H1 (cell line): ENCODE data around the gene DDR1. TPM values are rescaled to one million over a fixed set of nuclear protein-coding genes. Genes with fewer than 3 reads are reported as not detected.

Experiments used
- CTCF ChIA-PET: fragments of 300-600 bp; sonication (Branson Sonifier 250); formaldehyde crosslinking; loops from one replicate; lab custom pipeline; 2021; ENCODE audit not compliant: partially characterized antibody; lab: Charles Lee
- POLR2A ChIA-PET: fragments of 300-600 bp; sonication (Branson Sonifier 250); formaldehyde crosslinking; loops from one replicate; lab custom pipeline; 2021; ENCODE audit warnings: inconsistent platforms; ENCODE audit not compliant: partially characterized antibody; lab: Charles Lee
- DNase-seq, 2 experiments: peaks; one replicate each; pipeline versions ENCODE4 v3.0.0 to v3.0.0-alpha.2; 2010 to 2022; ENCODE audit warnings: low spot score in 2 of 2, low read depth in 1 of 2, mixed read lengths in 1 of 2
- FAIRE-seq: peaks from 2 replicates; lab custom pipeline; 2011; peaks lifted over from hg19 to GRCh38; lab: Jason Lieb, UNC
- H2AFZ ChIP-seq: 2 replicates; pipeline ENCODE4 v1.8.1; 2012; ENCODE audit warnings: low read length, inconsistent platforms
- H2AK5ac ChIP-seq: 2 replicates; pipeline ENCODE4 v1.6.1; 2013; ENCODE audit warnings: low read depth, low read length
- H2BK120ac ChIP-seq: replicated peaks from 2 replicates; pipeline ENCODE3; 2013; ENCODE audit warnings: low read depth, low read length, inconsistent platforms
- H2BK12ac ChIP-seq: 2 replicates; pipeline ENCODE4 v1.6.1; 2013; ENCODE audit warnings: low read depth, low read length
- H2BK15ac ChIP-seq: 2 replicates; pipeline ENCODE4 v1.6.1; 2013; ENCODE audit warnings: low read length
- H2BK20ac ChIP-seq: 2 replicates; pipeline ENCODE4 v1.6.1; 2013; ENCODE audit warnings: low read length
- H2BK5ac ChIP-seq: 2 replicates; pipeline ENCODE4 v1.6.1; 2013; ENCODE audit warnings: low read depth, low read length
- H3K14ac ChIP-seq: 2 replicates; pipeline ENCODE4 v1.6.1; 2013; ENCODE audit warnings: inconsistent platforms; ENCODE audit not compliant: insufficient read length
- H3K18ac ChIP-seq: 2 replicates; pipeline ENCODE4 v1.6.1; 2013; ENCODE audit warnings: low read length; ENCODE audit errors: extremely low read depth
- H3K23ac ChIP-seq: 2 replicates; pipeline ENCODE4 v1.6.1; 2013; ENCODE audit warnings: inconsistent platforms; ENCODE audit not compliant: insufficient read length
- H3K23me2 ChIP-seq: 2 replicates; pipeline ENCODE4 v1.6.1; 2013; ENCODE audit warnings: low read depth, low read length
- H3K27ac ChIP-seq: 2 replicates; pipeline ENCODE4 v1.6.1; 2011; ENCODE audit warnings: low read depth, low read length, inconsistent platforms
- H3K27me3 ChIP-seq, 4 experiments: replicated peaks in 1 of 4; 1 replicate in 1 of 4; 2 replicates in 3 of 4; pipeline versions ENCODE4 v1.6.1 to v1.8.1; 2011 to 2013; ENCODE audit warnings: low read length in 3 of 4, mild to moderate bottlenecking in 3 of 4, inconsistent platforms in 2 of 4, mixed read lengths in 2 of 4, moderate library complexity in 1 of 4; ENCODE audit not compliant: control insufficient read depth in 3 of 4, insufficient read depth in 3 of 4; ENCODE audit errors: extremely low read depth in 1 of 4
- H3K36me3 ChIP-seq, 4 experiments: 2 replicates each; pipeline versions ENCODE4 v1.6.1 to v1.8.1; 2011 to 2013; ENCODE audit warnings: mild to moderate bottlenecking in 4 of 4, low read length in 3 of 4, moderate library complexity in 2 of 4, control low read depth in 1 of 4, inconsistent platforms in 1 of 4; ENCODE audit not compliant: insufficient read depth in 4 of 4, control insufficient read depth in 2 of 4
- H3K4ac ChIP-seq: replicated peaks from 2 replicates; pipeline ENCODE3; 2013; ENCODE audit warnings: low read length, low read depth, mixed read lengths, inconsistent platforms; ENCODE audit not compliant: insufficient read length
- H3K4me1 ChIP-seq, 4 experiments: replicated peaks in 1 of 4; 1 replicate in 1 of 4; 2 replicates in 3 of 4; pipeline versions ENCODE4 v1.6.1 to v1.8.1; 2011 to 2013; ENCODE audit warnings: low read length in 3 of 4, inconsistent platforms in 2 of 4, mixed read lengths in 1 of 4; ENCODE audit not compliant: insufficient read depth in 4 of 4, control insufficient read depth in 3 of 4
- H3K4me2 ChIP-seq, 2 experiments: 2 replicates each; pipeline versions ENCODE4 v1.6.1 to v1.8.1; 2011 to 2013; ENCODE audit warnings: low read depth in 2 of 2, low read length in 2 of 2, control low read depth in 1 of 2, inconsistent platforms in 1 of 2, mild to moderate bottlenecking in 1 of 2; ENCODE audit not compliant: insufficient read depth in 1 of 2
- H3K4me3 ChIP-seq, 4 experiments: fragments of 200-600, 300-600 bp in 1 of 4; sonication (generic), shearing (Covaris generic), sonication (Bioruptor Twin) in 1 of 4; 2 replicates each; pipeline versions ENCODE4 v1.5.1 to v1.8.1; 2011 to 2016; ENCODE audit warnings: low read length in 4 of 4, low read depth in 3 of 4, control low read depth in 2 of 4, inconsistent platforms in 2 of 4, mild to moderate bottlenecking in 2 of 4, mixed read lengths in 1 of 4, moderate library complexity in 1 of 4; ENCODE audit not compliant: insufficient read depth in 2 of 4; ENCODE audit errors: extremely low read depth in 1 of 4
- H3K56ac ChIP-seq: replicated peaks from 2 replicates; pipeline ENCODE3; 2013; ENCODE audit warnings: low read depth, mild to moderate bottlenecking, mixed read lengths, low read length, inconsistent platforms; ENCODE audit not compliant: insufficient read length
- H3K79me1 ChIP-seq: 2 replicates; pipeline ENCODE4 v1.6.1; 2013; ENCODE audit warnings: low read depth, low read length, control low read depth
- H3K79me2 ChIP-seq, 2 experiments: 2 replicates each; pipeline versions ENCODE4 v1.6.1 to v1.8.1; 2012 to 2013; ENCODE audit warnings: low read length in 2 of 2, mild to moderate bottlenecking in 2 of 2, inconsistent platforms in 1 of 2; ENCODE audit not compliant: insufficient read depth in 2 of 2, control insufficient read depth in 1 of 2
- H3K9ac ChIP-seq, 4 experiments: replicated peaks in 1 of 4; 1 replicate in 1 of 4; 2 replicates in 3 of 4; pipeline versions ENCODE4 v1.6.1 to v1.8.1; 2011 to 2013; ENCODE audit warnings: low read depth in 3 of 4, low read length in 3 of 4, control low read depth in 2 of 4, mild to moderate bottlenecking in 2 of 4, moderate library complexity in 2 of 4, inconsistent platforms in 1 of 4; ENCODE audit errors: extremely low read depth in 1 of 4
- H3K9me3 ChIP-seq, 2 experiments: 2 replicates each; pipeline versions ENCODE4 v1.6.1 to v1.8.1; 2012 to 2013; ENCODE audit warnings: mild to moderate bottlenecking in 2 of 2, moderate library complexity in 2 of 2, control low read depth in 1 of 2, inconsistent platforms in 1 of 2, low read depth in 1 of 2, low read length in 1 of 2, mixed read lengths in 1 of 2; ENCODE audit not compliant: insufficient read depth in 2 of 2
- H4K20me1 ChIP-seq, 2 experiments: replicated peaks in 1 of 2; 2 replicates each; pipeline versions ENCODE3 to v1.8.1; 2011 to 2013; ENCODE audit warnings: inconsistent platforms in 2 of 2, low read length in 2 of 2, mild to moderate bottlenecking in 1 of 2; ENCODE audit not compliant: insufficient read depth in 2 of 2, control insufficient read depth in 1 of 2
- H4K5ac ChIP-seq: 2 replicates; pipeline ENCODE4 v1.6.1; 2013; ENCODE audit warnings: low read length, low read depth, mixed read lengths, inconsistent platforms; ENCODE audit not compliant: insufficient read length
- H4K8ac ChIP-seq: 2 replicates; pipeline ENCODE4 v1.8.0; 2013; ENCODE audit warnings: mild to moderate bottlenecking, moderate library complexity, low read length, inconsistent platforms; ENCODE audit not compliant: insufficient read depth; ENCODE audit errors: extremely low read depth
- H4K91ac ChIP-seq: replicated peaks from 2 replicates; pipeline ENCODE3; 2013; ENCODE audit warnings: low read length, mixed read lengths, inconsistent platforms; ENCODE audit not compliant: insufficient read length
- WGBS, 2 experiments: shearing (Covaris generic) in 1 of 2; methylation state at CpG; one replicate each; pipeline versions ENCODE4 v1.1.6 to v1.1.7; 2013 to 2015; ENCODE audit warnings: low lambda C conversion rate in 2 of 2, mixed read lengths in 2 of 2, inconsistent platforms in 1 of 2, low coverage in 1 of 2, missing lambda C conversion rate in 1 of 2; ENCODE audit not compliant: insufficient replicate concordance in 2 of 2, insufficient coverage in 1 of 2, insufficient read length in 1 of 2; ENCODE audit errors: extremely low coverage in 1 of 2, missing lambda C conversion rate in 1 of 2; 5-methylcytosine and 5-hydroxymethylcytosine counted together
- polyA plus RNA-seq, 7 experiments: library from polyadenylated mRNA; depleted of rRNA in 3 of 7; stranded (reverse) in 5 of 7; unstranded in 2 of 7; fragments of >200 nt in 5 of 7; fragments of 200-250 nt in 2 of 7; gene quantifications; 1 replicate in 5 of 7; 2 replicates in 1 of 7; 4 replicates in 1 of 7; pipeline versions ENCODE4 v1.2.1 to v1.2.3, GENCODE V29; 2011 to 2013; ENCODE audit warnings: missing spikeins in 2 of 7, mixed read lengths in 2 of 7
- total RNA-seq: library from RNA; stranded (reverse); fragmentation: NEBNext Ultra II Directional; extraction: Animal tissue kit (Norgen Biotek cat#: 25700); gene quantifications from 2 replicates; pipeline ENCODE4 v1.2.1, GENCODE V29; 2021

DDR1 gene
- total and polyA plus RNA-seq, 2 of the 8 experiments (the other 6 are each of a cell fraction or from before 2014, with no cell fraction given) = 99.4 to 181 TPM

- Histone ChIP-seq H4K5ac (no peak overlapping the region), H2BK20ac (no peak overlapping the region), H3K27ac (no peak overlapping the region), H3K9me3 (peaks cover 8 to 13% of the 10 kb centered on the region in 2 experiments), H3K79me2 (0 out of 4 replicates have a peak, but pooled peaks cover 0 to 2% of the 10 kb centered on the region in 2 experiments), H3K79me1 (no peaks in the 10 kb centered on the region), H3K4ac (no peak overlapping the region), H2BK120ac (no peak overlapping the region), H2AK5ac (no peak overlapping the region; the same call in 1 of the 2 replicates), H3K14ac (no peak overlapping the region), H3K9ac (no peak overlapping the region), H3K4me3 (no peak overlapping the region), H2BK15ac (no peak overlapping the region), H3K4me2 (no peak overlapping the region), H2BK5ac (no peak overlapping the region), H3K18ac (no peak overlapping the region), H3K27me3 (no peaks in the 10 kb centered on the region), H2AFZ (no peak overlapping the region), H4K91ac (no peak overlapping the region), H4K20me1 (no peaks in the 10 kb centered on the region), H3K36me3 (peaks cover 3 to 48% (median 23%) of the 10 kb centered on the region in 4 experiments; a peak in 6 of 8 replicates), H2BK12ac (0 out of 2 replicates have a peak overlapping the region, but pooled peaks have one; percentile 89), H3K23ac (no peak overlapping the region), H3K23me2 (no peaks in the 10 kb centered on the region), H3K56ac (no peak overlapping the region), H3K4me1 (peaks cover 0 to 5% (median under 1%) of the 10 kb centered on the region in 4 experiments; a peak in 1 of 7 replicates), H4K8ac (no peak overlapping the region)
- CTCF ChIA-PET = interaction anchor here (0.6 to 23.9 kb wide), 4 partner anchors 11 to 323 kb away, joined by 3 to 610 read pairs (median 112); partner anchors contain the start of gene DDR1
- no peak for DNase-seq
- WGBS, 2 experiments = 94 to 100% methylated on average over 1 to 6 of the region's 6 CpGs
- FAIRE-seq = no peak
- POLR2A ChIA-PET = interaction anchor here (1.0 to 27.8 kb wide), 7 partner anchors 5 to 116 kb away, joined by 3 to 452 read pairs (median 7); partner anchors contain the start of gene DDR1
These were observed 46.9 kb upstream of the DDR1 start for GRCh38 chr6:30837432-30837831.
